Glutamatergic neuron (in vitro differentiated cells): ENCODE results near the gene TPSD1. TPM values are rescaled to one million over a fixed set of nuclear protein-coding genes. Genes with fewer than 3 reads are reported as not detected.

Experiments used
- DNase-seq: peaks from one replicate; pipeline ENCODE4 v3.0.0; 2022
- H3K27ac Mint-ChIP-seq: one replicate; pipeline ENCODE4 v1.8.0; 2020; ENCODE audit warnings: mild to moderate bottlenecking, mixed read lengths, inconsistent platforms; ENCODE audit not compliant: unreplicated experiment
- H3K27me3 Mint-ChIP-seq: one replicate; pipeline ENCODE4 v1.8.0; 2020; ENCODE audit warnings: mild to moderate bottlenecking, moderate library complexity, mixed read lengths, inconsistent platforms; ENCODE audit not compliant: unreplicated experiment
- H3K36me3 Mint-ChIP-seq: one replicate; pipeline ENCODE4 v1.8.0; 2020; ENCODE audit warnings: mild to moderate bottlenecking, mixed read lengths, inconsistent platforms; ENCODE audit not compliant: unreplicated experiment
- H3K4me1 Mint-ChIP-seq: one replicate; pipeline ENCODE4 v1.8.0; 2020; ENCODE audit warnings: mild to moderate bottlenecking, low read depth, mixed read lengths, inconsistent platforms; ENCODE audit not compliant: unreplicated experiment
- H3K4me3 Mint-ChIP-seq: one replicate; pipeline ENCODE4 v1.8.0; 2020; ENCODE audit warnings: mild to moderate bottlenecking, mixed read lengths, inconsistent platforms; ENCODE audit not compliant: unreplicated experiment
- H3K9me3 Mint-ChIP-seq: one replicate; pipeline ENCODE4 v1.8.0; 2020; ENCODE audit warnings: mild to moderate bottlenecking, moderate library complexity, mixed read lengths, inconsistent platforms; ENCODE audit not compliant: unreplicated experiment
- total RNA-seq: library from RNA; stranded (reverse); fragmentation: NEBNext Ultra II Directional; extraction: Animal tissue kit (Norgen Biotek cat#: 25700); gene quantifications from one replicate; pipeline ENCODE4 v1.2.1, GENCODE V29; 2021; ENCODE audit not compliant: unreplicated experiment
- TF ChIP-seq, protein P1 (sequence below): fragments of 200-600 bp; sonication (generic); IDR thresholded peaks from one replicate; pipeline ENCODE4 v1.5.0; 2021; ENCODE audit not compliant: partially characterized antibody, unreplicated experiment

TPSD1 gene
- total RNA-seq, 1 donor from 2014 or later = not detected

- H3K36me3 Mint-ChIP-seq = no peaks in the 10 kb centered on the region
- TF ChIP-seq, protein P1, sequence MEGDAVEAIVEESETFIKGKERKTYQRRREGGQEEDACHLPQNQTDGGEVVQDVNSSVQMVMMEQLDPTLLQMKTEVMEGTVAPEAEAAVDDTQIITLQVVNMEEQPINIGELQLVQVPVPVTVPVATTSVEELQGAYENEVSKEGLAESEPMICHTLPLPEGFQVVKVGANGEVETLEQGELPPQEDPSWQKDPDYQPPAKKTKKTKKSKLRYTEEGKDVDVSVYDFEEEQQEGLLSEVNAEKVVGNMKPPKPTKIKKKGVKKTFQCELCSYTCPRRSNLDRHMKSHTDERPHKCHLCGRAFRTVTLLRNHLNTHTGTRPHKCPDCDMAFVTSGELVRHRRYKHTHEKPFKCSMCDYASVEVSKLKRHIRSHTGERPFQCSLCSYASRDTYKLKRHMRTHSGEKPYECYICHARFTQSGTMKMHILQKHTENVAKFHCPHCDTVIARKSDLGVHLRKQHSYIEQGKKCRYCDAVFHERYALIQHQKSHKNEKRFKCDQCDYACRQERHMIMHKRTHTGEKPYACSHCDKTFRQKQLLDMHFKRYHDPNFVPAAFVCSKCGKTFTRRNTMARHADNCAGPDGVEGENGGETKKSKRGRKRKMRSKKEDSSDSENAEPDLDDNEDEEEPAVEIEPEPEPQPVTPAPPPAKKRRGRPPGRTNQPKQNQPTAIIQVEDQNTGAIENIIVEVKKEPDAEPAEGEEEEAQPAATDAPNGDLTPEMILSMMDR = no peak
These were observed 52.4 kb downstream of the TPSD1 start for GRCh38 chr16:1308036-1308976.

More at GRCh38 chr16:1308036-1308976, 52.4 kb downstream of the TPSD1 start:
- no peak for DNase-seq
- peak overlapping the region; percentile 81 for H3K27ac Mint-ChIP-seq
- peaks cover 12% of the 10 kb centered on the region for H3K4me1 Mint-ChIP-seq
- H3K9me3 Mint-ChIP-seq = peaks cover 7% of the 10 kb centered on the region
- peak overlapping the region; percentile 87 for H3K4me3 Mint-ChIP-seq
- peaks cover 6% of the 10 kb centered on the region for H3K27me3 Mint-ChIP-seq

Other genes with a start within 250 kb of the TPSD1 start
- 1.3 TPM for gene SSTR5, start 183.3 kb upstream of the TPSD1 start, total RNA-seq
- not detected for gene C1QTNF8, start 159.8 kb upstream of the TPSD1 start, total RNA-seq
- 161 TPM for gene CACNA1H, start 103.0 kb upstream of the TPSD1 start, total RNA-seq
- gene TPSG1, start 30.8 kb upstream of the TPSD1 start, total RNA-seq = not detected
- not detected for gene TPSB2, start 25.9 kb upstream of the TPSD1 start, total RNA-seq
- not detected for gene TPSAB1, start 15.4 kb upstream of the TPSD1 start, total RNA-seq
- 256 TPM for gene UBE2I, start 53.6 kb downstream of the TPSD1 start, total RNA-seq
- gene BAIAP3, start 77.6 kb downstream of the TPSD1 start, total RNA-seq = 26.7 TPM
- 52.5 TPM for gene TSR3, start 95.8 kb downstream of the TPSD1 start, total RNA-seq
- gene GNPTG, start 95.9 kb downstream of the TPSD1 start, total RNA-seq = 50.5 TPM
- gene UNKL, start 158.6 kb downstream of the TPSD1 start, total RNA-seq = 30.7 TPM
- 10.4 TPM for gene UQCC4, start 164.7 kb downstream of the TPSD1 start, total RNA-seq
- gene PERCC1, start 175.0 kb downstream of the TPSD1 start, total RNA-seq = not detected
- gene CCDC154, start 188.5 kb downstream of the TPSD1 start, total RNA-seq = 4.2 TPM
- gene CLCN7, start 219.0 kb downstream of the TPSD1 start, total RNA-seq = 118 TPM
- 2.2 TPM for gene PTX4, start 232.9 kb downstream of the TPSD1 start, total RNA-seq
- 101 TPM for gene TELO2, start 237.3 kb downstream of the TPSD1 start, total RNA-seq